A549 (cell line): ENCODE results near the gene GPS1. TPM values are rescaled to one million over a fixed set of nuclear protein-coding genes. Genes with fewer than 3 reads are reported as not detected.

Source experiments
- ATAC-seq, 2 experiments: fragments of 200-7000 bp in 1 of 2; fragments of >200 bp in 1 of 2; cut with Nextera tagmentation in 1 of 2; cut with Tn5 transposase in 1 of 2; 3 replicates each; pipeline versions ENCODE4 v1.8.0 to v1.9.1; 2018 to 2020; ENCODE audit warnings: mild to moderate bottlenecking in 1 of 2, moderate library complexity in 1 of 2
- CTCF ChIA-PET: fragments of 300-600 bp; sonication (Branson Sonifier 250); formaldehyde crosslinking; extraction: SDS; loops from one replicate; lab custom pipeline; 2021; ENCODE audit warnings: antibody characterized with exemption, inconsistent platforms; lab: Yijun Ruan, JAX
- POLR2A ChIA-PET: fragments of 350-600 bp; formaldehyde crosslinking; extraction: SDS; loops from one replicate; lab custom pipeline; 2021; ENCODE audit warnings: antibody characterized with exemption, inconsistent platforms; lab: Yijun Ruan, JAX
- DNase-seq, 2 experiments: peaks; one replicate each; pipeline versions ENCODE4 v3.0.0 to v3.0.0-alpha.2; 2011 to 2016; ENCODE audit warnings: low read depth in 1 of 2, low spot score in 1 of 2
- FAIRE-seq: peaks from 2 replicates; lab custom pipeline; 2011; peaks lifted over from hg19 to GRCh38; lab: Jason Lieb, UNC
- H3K27ac ChIP-seq, 2 experiments: fragments of >200 bp; sonication (Bioruptor Twin); formaldehyde crosslinking; 3 replicates each; pipeline ENCODE4 v1.5.1; 2016 to 2017
- H3K4me1 ChIP-seq: fragments of >200 bp; sonication (Bioruptor Twin); formaldehyde crosslinking; 3 replicates; pipeline ENCODE4 v1.6.1; 2016
- H3K4me2 ChIP-seq: fragments of >200 bp; sonication (Bioruptor Twin); formaldehyde crosslinking; 3 replicates; pipeline ENCODE4 v1.6.1; 2016
- H3K4me3 ChIP-seq: fragments of >200 bp; sonication (Bioruptor Twin); formaldehyde crosslinking; 3 replicates; pipeline ENCODE4 v1.5.1; 2016
- H3K9me3 ChIP-seq: fragments of >200 bp; sonication (Bioruptor Twin); formaldehyde crosslinking; 3 replicates; pipeline ENCODE4 v1.6.1; 2016
- BHLHE40 ChIP-seq: IDR thresholded peaks from 2 replicates; pipeline ENCODE4 v1.6.1; 2012; ENCODE audit warnings: low read depth, low read length, inconsistent platforms
- CEBPB ChIP-seq, 2 experiments: fragments of >200 bp in 1 of 2; sonication (Bioruptor Twin) in 1 of 2; formaldehyde crosslinking in 1 of 2; IDR thresholded peaks; 2 replicates each; pipeline ENCODE4 v1.6.1; 2012 to 2016
- CHD2 ChIP-seq: fragments of 150-350 bp; IDR thresholded peaks from 2 replicates; pipeline ENCODE4 v1.6.1; 2014; ENCODE audit warnings: low read length; ENCODE audit not compliant: partially characterized antibody
- EP300 ChIP-seq, 2 experiments: fragments of >200 bp; sonication (Bioruptor Twin); formaldehyde crosslinking; IDR thresholded peaks; 2 replicates in 1 of 2; 3 replicates in 1 of 2; pipeline ENCODE4 v1.6.1; 2016 to 2017
- FOSB ChIP-seq: fragments of 250-450 bp; sonication (Bioruptor Pico); IDR thresholded peaks from 2 replicates; pipeline ENCODE4 v1.5.0; 2020; ENCODE audit warnings: mild to moderate bottlenecking, moderate library complexity
- FOSL2 ChIP-seq, 2 experiments: fragments of 450-650 bp in 1 of 2; fragments of >200 bp in 1 of 2; sonication (Bioruptor Twin) in 1 of 2; formaldehyde crosslinking; IDR thresholded peaks; 2 replicates each; pipeline versions ENCODE4 v1.5.0 to v1.6.1; 2016 to 2020; ENCODE audit warnings: mild to moderate bottlenecking in 1 of 2, moderate library complexity in 1 of 2
- GATA3 ChIP-seq: IDR thresholded peaks from 2 replicates; pipeline ENCODE4 v1.6.1; 2012; ENCODE audit warnings: borderline replicate concordance
- JUN ChIP-seq, 2 experiments: fragments of >200 bp; sonication (Bioruptor Twin); formaldehyde crosslinking; IDR thresholded peaks; 2 replicates in 1 of 2; 3 replicates in 1 of 2; pipeline ENCODE4 v1.6.1; 2016 to 2017
- JUNB ChIP-seq: fragments of >200 bp; sonication (Bioruptor Twin); formaldehyde crosslinking; IDR thresholded peaks from 2 replicates; pipeline ENCODE4 v1.6.1; 2016
- KDM1A ChIP-seq: fragments of 200-600 bp; sonication (generic); IDR thresholded peaks from 2 replicates; pipeline ENCODE4 v1.6.1; 2016; ENCODE audit warnings: low read depth, mild to moderate bottlenecking
- KDM5A ChIP-seq: fragments of 200-600 bp; sonication (generic); IDR thresholded peaks from 2 replicates; pipeline ENCODE4 v1.6.1; 2016; ENCODE audit warnings: antibody characterized with exemption, mild to moderate bottlenecking
- MAFK ChIP-seq: fragments of 450-650 bp; IDR thresholded peaks from 2 replicates; pipeline ENCODE4 v1.6.1; 2014; ENCODE audit not compliant: partially characterized antibody
- MYC ChIP-seq: IDR thresholded peaks from 2 replicates; pipeline ENCODE4 v1.6.1; 2012; ENCODE audit warnings: mild to moderate bottlenecking, inconsistent platforms, low read length, improper control_type of control experiment, borderline replicate concordance
- NR3C1 ChIP-seq: fragments of >200 bp; sonication (Bioruptor Twin); formaldehyde crosslinking; IDR thresholded peaks from 3 replicates; pipeline ENCODE4 v1.6.1; 2017
- POLR2A ChIP-seq: IDR thresholded peaks from 2 replicates; pipeline ENCODE4 v1.6.1; 2012; ENCODE audit warnings: mild to moderate bottlenecking, low read length
- RAD21 ChIP-seq, 2 experiments: fragments of >200 bp in 1 of 2; sonication (Bioruptor Twin) in 1 of 2; formaldehyde crosslinking in 1 of 2; IDR thresholded peaks in 1 of 2; conservative IDR thresholded peaks in 1 of 2; 2 replicates in 1 of 2; 3 replicates in 1 of 2; pipeline ENCODE4 v1.6.1; 2012 to 2018; ENCODE audit warnings: inconsistent platforms in 1 of 2
- RFX5 ChIP-seq: fragments of 450-650 bp; IDR thresholded peaks from 2 replicates; pipeline ENCODE4 v1.7.1; 2014; ENCODE audit warnings: antibody characterized with exemption, mild to moderate bottlenecking, moderate library complexity
- RNF2 ChIP-seq: fragments of 200-600 bp; sonication (generic); IDR thresholded peaks from 2 replicates; pipeline ENCODE4 v1.6.1; 2016; ENCODE audit warnings: low read depth, mild to moderate bottlenecking, antibody characterized with exemption, moderate library complexity, borderline replicate concordance
- SMC3 ChIP-seq: fragments of >200 bp; sonication (Bioruptor Twin); formaldehyde crosslinking; IDR thresholded peaks from 3 replicates; pipeline ENCODE4 v1.6.1; 2018; ENCODE audit warnings: inconsistent platforms
- TP53 ChIP-seq: fragments of 250-450 bp; sonication (Bioruptor Pico); IDR thresholded peaks from 2 replicates; pipeline ENCODE4 v1.5.0; 2021; ENCODE audit warnings: mild to moderate bottlenecking, moderate library complexity
- ZC3H11A ChIP-seq: fragments of 450-650 bp; IDR thresholded peaks from 2 replicates; pipeline ENCODE4 v1.6.1; 2014; ENCODE audit warnings: antibody characterized with exemption, mild to moderate bottlenecking
- ZFP36 ChIP-seq: fragments of 450-650 bp; IDR thresholded peaks from 2 replicates; pipeline ENCODE4 v1.6.1; 2014; ENCODE audit warnings: borderline replicate concordance; ENCODE audit not compliant: partially characterized antibody
- WGBS: methylation state at CpG from one replicate; pipeline ENCODE4 v1.1.6; 2017; ENCODE audit errors: missing lambda C conversion rate; 5-methylcytosine and 5-hydroxymethylcytosine counted together
- polyA plus RNA-seq, 4 experiments: library from polyadenylated mRNA; depleted of rRNA in 3 of 4; stranded (reverse); fragments of >200 nt; fragmentation: RNase III in 1 of 4; extraction: RNeasy Plus Mini Kit Qiagen cat#74134 plus additional on column Dnase treatment in 1 of 4; gene quantifications; 2 replicates in 3 of 4; 3 replicates in 1 of 4; pipeline ENCODE4 v1.2.3, GENCODE V29; 2011 to 2017
- TF ChIP-seq, protein P1 (sequence below): fragments of 200-600 bp; sonication (generic); IDR thresholded peaks from 2 replicates; pipeline ENCODE4 v1.6.1; 2016; ENCODE audit warnings: antibody characterized with exemption, mild to moderate bottlenecking, moderate library complexity
- TF ChIP-seq, protein P2 (sequence below): fragments of 150-350 bp; IDR thresholded peaks from 2 replicates; pipeline ENCODE4 v1.6.1; 2014; ENCODE audit warnings: low read depth, mild to moderate bottlenecking, low read length
- TF ChIP-seq, protein P3 (sequence below): IDR thresholded peaks from 2 replicates; pipeline ENCODE4 v1.6.1; 2012
- TF ChIP-seq, protein P4 (sequence below): fragments of >200 bp; sonication (Bioruptor Twin); formaldehyde crosslinking; IDR thresholded peaks from 3 replicates; pipeline ENCODE4 v1.6.1; 2016
- TF ChIP-seq, protein P5 (sequence below): IDR thresholded peaks from 2 replicates; pipeline ENCODE4 v1.6.1; 2012; ENCODE audit warnings: low read depth, borderline replicate concordance
- TF ChIP-seq, protein P6 (sequence below): IDR thresholded peaks from 2 replicates; pipeline ENCODE4 v1.6.1; 2012
- TF ChIP-seq, protein P7 (sequence below): fragments of >200 bp; sonication (Bioruptor Twin); formaldehyde crosslinking; IDR thresholded peaks from 3 replicates; pipeline ENCODE4 v1.5.1; 2016

GPS1 gene
- polyA plus RNA-seq, 2 of the 4 experiments (the other 2 are of a cell fraction), result 89.4 to 126 TPM

DNA sequence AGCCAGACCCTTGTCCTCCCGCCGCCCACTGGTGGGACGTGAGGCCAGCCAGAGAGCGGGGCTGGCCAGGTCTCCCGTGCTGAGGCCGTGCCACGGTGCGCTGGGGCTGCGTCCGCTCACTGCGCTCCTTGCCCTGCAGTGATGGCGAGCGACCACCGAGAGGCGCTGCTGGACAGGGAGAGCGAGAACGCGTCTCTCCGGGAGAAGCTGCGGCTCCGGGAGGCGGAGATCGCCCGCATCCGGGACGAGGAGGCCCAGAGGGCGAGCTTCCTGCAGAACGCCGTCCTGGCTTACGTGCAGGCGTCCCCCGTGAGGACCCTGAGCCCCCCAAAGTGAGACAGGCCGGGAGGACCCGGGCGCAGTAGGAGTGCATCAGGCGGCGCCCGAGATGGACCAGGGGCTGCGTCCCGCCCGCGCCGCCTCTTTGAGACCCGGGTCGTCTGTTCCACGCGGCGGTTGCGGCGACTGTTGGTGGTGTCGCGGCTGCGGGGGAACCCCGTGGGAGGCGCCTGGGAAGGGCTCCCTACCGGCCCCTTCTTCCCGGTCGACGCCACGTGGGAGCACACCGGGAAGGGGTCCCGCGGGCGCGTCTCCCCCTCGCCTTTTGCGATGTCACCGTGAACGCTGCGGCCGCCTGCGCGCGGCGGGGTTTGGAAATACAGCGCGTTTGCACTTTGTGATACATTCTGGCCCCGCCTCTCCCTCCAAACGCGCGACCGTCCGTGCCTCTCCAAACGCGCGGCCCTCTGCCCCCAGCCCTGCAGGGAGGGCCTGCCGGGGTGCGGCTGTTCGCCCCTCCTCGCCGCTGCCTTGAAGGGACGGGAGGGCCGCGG lies 21.0 kb upstream of the GPS1 start:
- POLR2A ChIA-PET, result interaction anchor here (0.6 to 3.4 kb wide), 9 partner anchors 27 to 206 kb away, joined by 3 to 33 read pairs (median 3); partner anchors contain the start of genes FASN and MAFG
- peak overlapping the region; percentile 66 for H3K4me3 ChIP-seq
- WGBS, result 3% methylated on average over 45 of the region's 94 CpGs
- no peaks in the 10 kb centered on the region for H3K9me3 ChIP-seq
- H3K4me1 ChIP-seq, result peaks cover 5% of the 10 kb centered on the region; the same call in 1 of the 3 replicates
- peak overlapping the region; percentile 75 to 94 for H3K27ac ChIP-seq
- CTCF ChIA-PET, result interaction anchor here (0.6 to 33.2 kb wide), 100 partner anchors 9 to 818 kb away, joined by 3 to 794 read pairs (median 5); partner anchors contain the start of genes DCXR, DUS1L, GPS1 and MAFG
- FAIRE-seq (peak; percentile 84), ATAC-seq (peak; percentile 62 to 88), DNase-seq (peak; percentile 92 to 93)
- H3K4me2 ChIP-seq, result peak overlapping the region; percentile 94
- TF ChIP-seq KDM5A (no peak), ZC3H11A (no peak), RNF2 (peak; percentile 95; the same call in 1 of the 2 replicates), RAD21 (conservative IDR thresholded peaks at IDR 0.05 in 1 of 2, IDR thresholded peaks at IDR 0.05 in 1 of 2) (peak; percentile 80 to 91), JUNB (no peak), EP300 (IDR thresholded peaks at IDR 0.05) (no peak), MAFK (peak; percentile 59), ZFP36 (no peak), TP53 (CRISPR knock-in tag) (peak; percentile 65; the same call in 1 of the 2 replicates), JUN (IDR thresholded peaks at IDR 0.05) (peak in 1 of 2 experiments; percentile 59; a peak in 2 of 5 replicates), GATA3 (no peak), CEBPB (IDR thresholded peaks at IDR 0.05) (no peak), NR3C1 (no peak), SMC3 (peak; percentile 65), FOSL2 (IDR thresholded peaks at IDR 0.05) (no peak), FOSL2 (CRISPR knock-in tag; IDR thresholded peaks at IDR 0.05) (peak; percentile 3; the same call in 1 of the 2 replicates), BHLHE40 (no peak), CHD2 (no peak), KDM1A (no peak), MYC (peak; percentile 21; the same call in 1 of the 2 replicates), RFX5 (no peak), FOSB (no peak), POLR2A (peak; percentile 31; the same call in 1 of the 2 replicates)
- TF ChIP-seq, protein P1, sequence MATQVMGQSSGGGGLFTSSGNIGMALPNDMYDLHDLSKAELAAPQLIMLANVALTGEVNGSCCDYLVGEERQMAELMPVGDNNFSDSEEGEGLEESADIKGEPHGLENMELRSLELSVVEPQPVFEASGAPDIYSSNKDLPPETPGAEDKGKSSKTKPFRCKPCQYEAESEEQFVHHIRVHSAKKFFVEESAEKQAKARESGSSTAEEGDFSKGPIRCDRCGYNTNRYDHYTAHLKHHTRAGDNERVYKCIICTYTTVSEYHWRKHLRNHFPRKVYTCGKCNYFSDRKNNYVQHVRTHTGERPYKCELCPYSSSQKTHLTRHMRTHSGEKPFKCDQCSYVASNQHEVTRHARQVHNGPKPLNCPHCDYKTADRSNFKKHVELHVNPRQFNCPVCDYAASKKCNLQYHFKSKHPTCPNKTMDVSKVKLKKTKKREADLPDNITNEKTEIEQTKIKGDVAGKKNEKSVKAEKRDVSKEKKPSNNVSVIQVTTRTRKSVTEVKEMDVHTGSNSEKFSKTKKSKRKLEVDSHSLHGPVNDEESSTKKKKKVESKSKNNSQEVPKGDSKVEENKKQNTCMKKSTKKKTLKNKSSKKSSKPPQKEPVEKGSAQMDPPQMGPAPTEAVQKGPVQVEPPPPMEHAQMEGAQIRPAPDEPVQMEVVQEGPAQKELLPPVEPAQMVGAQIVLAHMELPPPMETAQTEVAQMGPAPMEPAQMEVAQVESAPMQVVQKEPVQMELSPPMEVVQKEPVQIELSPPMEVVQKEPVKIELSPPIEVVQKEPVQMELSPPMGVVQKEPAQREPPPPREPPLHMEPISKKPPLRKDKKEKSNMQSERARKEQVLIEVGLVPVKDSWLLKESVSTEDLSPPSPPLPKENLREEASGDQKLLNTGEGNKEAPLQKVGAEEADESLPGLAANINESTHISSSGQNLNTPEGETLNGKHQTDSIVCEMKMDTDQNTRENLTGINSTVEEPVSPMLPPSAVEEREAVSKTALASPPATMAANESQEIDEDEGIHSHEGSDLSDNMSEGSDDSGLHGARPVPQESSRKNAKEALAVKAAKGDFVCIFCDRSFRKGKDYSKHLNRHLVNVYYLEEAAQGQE, result no peak
- TF ChIP-seq, protein P2, sequence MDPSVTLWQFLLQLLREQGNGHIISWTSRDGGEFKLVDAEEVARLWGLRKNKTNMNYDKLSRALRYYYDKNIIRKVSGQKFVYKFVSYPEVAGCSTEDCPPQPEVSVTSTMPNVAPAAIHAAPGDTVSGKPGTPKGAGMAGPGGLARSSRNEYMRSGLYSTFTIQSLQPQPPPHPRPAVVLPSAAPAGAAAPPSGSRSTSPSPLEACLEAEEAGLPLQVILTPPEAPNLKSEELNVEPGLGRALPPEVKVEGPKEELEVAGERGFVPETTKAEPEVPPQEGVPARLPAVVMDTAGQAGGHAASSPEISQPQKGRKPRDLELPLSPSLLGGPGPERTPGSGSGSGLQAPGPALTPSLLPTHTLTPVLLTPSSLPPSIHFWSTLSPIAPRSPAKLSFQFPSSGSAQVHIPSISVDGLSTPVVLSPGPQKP, result no peak
- TF ChIP-seq, protein P3, sequence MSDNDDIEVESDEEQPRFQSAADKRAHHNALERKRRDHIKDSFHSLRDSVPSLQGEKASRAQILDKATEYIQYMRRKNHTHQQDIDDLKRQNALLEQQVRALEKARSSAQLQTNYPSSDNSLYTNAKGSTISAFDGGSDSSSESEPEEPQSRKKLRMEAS, result peak; percentile 74
- TF ChIP-seq, protein P4, sequence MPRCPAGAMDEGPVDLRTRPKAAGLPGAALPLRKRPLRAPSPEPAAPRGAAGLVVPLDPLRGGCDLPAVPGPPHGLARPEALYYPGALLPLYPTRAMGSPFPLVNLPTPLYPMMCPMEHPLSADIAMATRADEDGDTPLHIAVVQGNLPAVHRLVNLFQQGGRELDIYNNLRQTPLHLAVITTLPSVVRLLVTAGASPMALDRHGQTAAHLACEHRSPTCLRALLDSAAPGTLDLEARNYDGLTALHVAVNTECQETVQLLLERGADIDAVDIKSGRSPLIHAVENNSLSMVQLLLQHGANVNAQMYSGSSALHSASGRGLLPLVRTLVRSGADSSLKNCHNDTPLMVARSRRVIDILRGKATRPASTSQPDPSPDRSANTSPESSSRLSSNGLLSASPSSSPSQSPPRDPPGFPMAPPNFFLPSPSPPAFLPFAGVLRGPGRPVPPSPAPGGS, result 0 out of 3 replicates have a peak, but pooled peaks have one; percentile 41
- TF ChIP-seq, protein P5, sequence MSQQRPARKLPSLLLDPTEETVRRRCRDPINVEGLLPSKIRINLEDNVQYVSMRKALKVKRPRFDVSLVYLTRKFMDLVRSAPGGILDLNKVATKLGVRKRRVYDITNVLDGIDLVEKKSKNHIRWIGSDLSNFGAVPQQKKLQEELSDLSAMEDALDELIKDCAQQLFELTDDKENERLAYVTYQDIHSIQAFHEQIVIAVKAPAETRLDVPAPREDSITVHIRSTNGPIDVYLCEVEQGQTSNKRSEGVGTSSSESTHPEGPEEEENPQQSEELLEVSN, result peak; percentile 74; the same call in 1 of the 2 replicates
- TF ChIP-seq, protein P6, sequence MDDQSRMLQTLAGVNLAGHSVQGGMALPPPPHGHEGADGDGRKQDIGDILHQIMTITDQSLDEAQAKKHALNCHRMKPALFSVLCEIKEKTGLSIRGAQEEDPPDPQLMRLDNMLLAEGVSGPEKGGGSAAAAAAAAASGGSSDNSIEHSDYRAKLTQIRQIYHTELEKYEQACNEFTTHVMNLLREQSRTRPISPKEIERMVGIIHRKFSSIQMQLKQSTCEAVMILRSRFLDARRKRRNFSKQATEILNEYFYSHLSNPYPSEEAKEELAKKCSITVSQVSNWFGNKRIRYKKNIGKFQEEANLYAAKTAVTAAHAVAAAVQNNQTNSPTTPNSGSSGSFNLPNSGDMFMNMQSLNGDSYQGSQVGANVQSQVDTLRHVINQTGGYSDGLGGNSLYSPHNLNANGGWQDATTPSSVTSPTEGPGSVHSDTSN, result no peak; the same call in 1 of the 2 replicates
- TF ChIP-seq, protein P7, sequence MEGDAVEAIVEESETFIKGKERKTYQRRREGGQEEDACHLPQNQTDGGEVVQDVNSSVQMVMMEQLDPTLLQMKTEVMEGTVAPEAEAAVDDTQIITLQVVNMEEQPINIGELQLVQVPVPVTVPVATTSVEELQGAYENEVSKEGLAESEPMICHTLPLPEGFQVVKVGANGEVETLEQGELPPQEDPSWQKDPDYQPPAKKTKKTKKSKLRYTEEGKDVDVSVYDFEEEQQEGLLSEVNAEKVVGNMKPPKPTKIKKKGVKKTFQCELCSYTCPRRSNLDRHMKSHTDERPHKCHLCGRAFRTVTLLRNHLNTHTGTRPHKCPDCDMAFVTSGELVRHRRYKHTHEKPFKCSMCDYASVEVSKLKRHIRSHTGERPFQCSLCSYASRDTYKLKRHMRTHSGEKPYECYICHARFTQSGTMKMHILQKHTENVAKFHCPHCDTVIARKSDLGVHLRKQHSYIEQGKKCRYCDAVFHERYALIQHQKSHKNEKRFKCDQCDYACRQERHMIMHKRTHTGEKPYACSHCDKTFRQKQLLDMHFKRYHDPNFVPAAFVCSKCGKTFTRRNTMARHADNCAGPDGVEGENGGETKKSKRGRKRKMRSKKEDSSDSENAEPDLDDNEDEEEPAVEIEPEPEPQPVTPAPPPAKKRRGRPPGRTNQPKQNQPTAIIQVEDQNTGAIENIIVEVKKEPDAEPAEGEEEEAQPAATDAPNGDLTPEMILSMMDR, result peak; percentile 54
